HL-60 (cell line): ENCODE data around the gene CLDN11.

Experiments used
- DNase-seq, 2 experiments: peaks; one replicate each; pipeline ENCODE4 v3.0.0-alpha.2; 2010 to 2020; ENCODE audit warnings: low read depth in 1 of 2, low spot score in 1 of 2
- H3K27ac ChIP-seq: fragments of 250-450 bp; sonication (Bioruptor Pico); replicated peaks from 2 replicates; pipeline ENCODE4 v1.5.1; 2020; ENCODE audit warnings: mild to moderate bottlenecking, moderate library complexity
- H3K27me3 ChIP-seq: fragments of 250-450 bp; sonication (Bioruptor Pico); 2 replicates; pipeline ENCODE4 v1.5.1; 2021; ENCODE audit warnings: mild to moderate bottlenecking, moderate library complexity; ENCODE audit not compliant: insufficient read depth, poor library complexity, severe bottlenecking
- H3K4me3 ChIP-seq: replicated peaks from 2 replicates; pipeline ENCODE4 v1.5.1; 2011; ENCODE audit warnings: mild to moderate bottlenecking, control low read depth, low read length; ENCODE audit not compliant: insufficient read depth
- GABPA ChIP-seq: IDR thresholded peaks from 2 replicates; pipeline ENCODE4 v1.6.1; 2012; ENCODE audit warnings: low read depth
- POLR2AphosphoS5 ChIP-seq: IDR thresholded peaks from 2 replicates; pipeline ENCODE4 v1.6.1; 2012; ENCODE audit warnings: low read depth
- SPI1 ChIP-seq: IDR thresholded peaks from 2 replicates; pipeline ENCODE4 v1.6.1; 2012; ENCODE audit warnings: low read depth, mild to moderate bottlenecking, borderline replicate concordance
- TF ChIP-seq, protein P1 (sequence below): IDR thresholded peaks from one replicate; pipeline ENCODE4 v1.5.1; 2011; ENCODE audit warnings: low read length, control low read depth, inconsistent platforms; ENCODE audit not compliant: insufficient read depth
- TF ChIP-seq, protein P2 (sequence below): IDR thresholded peaks from 2 replicates; pipeline ENCODE4 v1.6.1; 2012; ENCODE audit warnings: low read depth; ENCODE audit not compliant: insufficient replicate concordance

The CLDN11 gene

GRCh38 chr3:170432416-170432815, 13.7 kb downstream of the CLDN11 start:
- no peak overlapping the region for H3K4me3 ChIP-seq
- TF ChIP-seq, protein P1, sequence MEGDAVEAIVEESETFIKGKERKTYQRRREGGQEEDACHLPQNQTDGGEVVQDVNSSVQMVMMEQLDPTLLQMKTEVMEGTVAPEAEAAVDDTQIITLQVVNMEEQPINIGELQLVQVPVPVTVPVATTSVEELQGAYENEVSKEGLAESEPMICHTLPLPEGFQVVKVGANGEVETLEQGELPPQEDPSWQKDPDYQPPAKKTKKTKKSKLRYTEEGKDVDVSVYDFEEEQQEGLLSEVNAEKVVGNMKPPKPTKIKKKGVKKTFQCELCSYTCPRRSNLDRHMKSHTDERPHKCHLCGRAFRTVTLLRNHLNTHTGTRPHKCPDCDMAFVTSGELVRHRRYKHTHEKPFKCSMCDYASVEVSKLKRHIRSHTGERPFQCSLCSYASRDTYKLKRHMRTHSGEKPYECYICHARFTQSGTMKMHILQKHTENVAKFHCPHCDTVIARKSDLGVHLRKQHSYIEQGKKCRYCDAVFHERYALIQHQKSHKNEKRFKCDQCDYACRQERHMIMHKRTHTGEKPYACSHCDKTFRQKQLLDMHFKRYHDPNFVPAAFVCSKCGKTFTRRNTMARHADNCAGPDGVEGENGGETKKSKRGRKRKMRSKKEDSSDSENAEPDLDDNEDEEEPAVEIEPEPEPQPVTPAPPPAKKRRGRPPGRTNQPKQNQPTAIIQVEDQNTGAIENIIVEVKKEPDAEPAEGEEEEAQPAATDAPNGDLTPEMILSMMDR, result no peak
- TF ChIP-seq SPI1 (no peak), GABPA (no peak), POLR2AphosphoS5 (no peak)
- TF ChIP-seq, protein P2, sequence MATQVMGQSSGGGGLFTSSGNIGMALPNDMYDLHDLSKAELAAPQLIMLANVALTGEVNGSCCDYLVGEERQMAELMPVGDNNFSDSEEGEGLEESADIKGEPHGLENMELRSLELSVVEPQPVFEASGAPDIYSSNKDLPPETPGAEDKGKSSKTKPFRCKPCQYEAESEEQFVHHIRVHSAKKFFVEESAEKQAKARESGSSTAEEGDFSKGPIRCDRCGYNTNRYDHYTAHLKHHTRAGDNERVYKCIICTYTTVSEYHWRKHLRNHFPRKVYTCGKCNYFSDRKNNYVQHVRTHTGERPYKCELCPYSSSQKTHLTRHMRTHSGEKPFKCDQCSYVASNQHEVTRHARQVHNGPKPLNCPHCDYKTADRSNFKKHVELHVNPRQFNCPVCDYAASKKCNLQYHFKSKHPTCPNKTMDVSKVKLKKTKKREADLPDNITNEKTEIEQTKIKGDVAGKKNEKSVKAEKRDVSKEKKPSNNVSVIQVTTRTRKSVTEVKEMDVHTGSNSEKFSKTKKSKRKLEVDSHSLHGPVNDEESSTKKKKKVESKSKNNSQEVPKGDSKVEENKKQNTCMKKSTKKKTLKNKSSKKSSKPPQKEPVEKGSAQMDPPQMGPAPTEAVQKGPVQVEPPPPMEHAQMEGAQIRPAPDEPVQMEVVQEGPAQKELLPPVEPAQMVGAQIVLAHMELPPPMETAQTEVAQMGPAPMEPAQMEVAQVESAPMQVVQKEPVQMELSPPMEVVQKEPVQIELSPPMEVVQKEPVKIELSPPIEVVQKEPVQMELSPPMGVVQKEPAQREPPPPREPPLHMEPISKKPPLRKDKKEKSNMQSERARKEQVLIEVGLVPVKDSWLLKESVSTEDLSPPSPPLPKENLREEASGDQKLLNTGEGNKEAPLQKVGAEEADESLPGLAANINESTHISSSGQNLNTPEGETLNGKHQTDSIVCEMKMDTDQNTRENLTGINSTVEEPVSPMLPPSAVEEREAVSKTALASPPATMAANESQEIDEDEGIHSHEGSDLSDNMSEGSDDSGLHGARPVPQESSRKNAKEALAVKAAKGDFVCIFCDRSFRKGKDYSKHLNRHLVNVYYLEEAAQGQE, result no peak
- DNase-seq, result no peak
- H3K27me3 ChIP-seq, result peaks cover 4% of the 10 kb centered on the region
- H3K27ac ChIP-seq, result no peak overlapping the region

DNA sequence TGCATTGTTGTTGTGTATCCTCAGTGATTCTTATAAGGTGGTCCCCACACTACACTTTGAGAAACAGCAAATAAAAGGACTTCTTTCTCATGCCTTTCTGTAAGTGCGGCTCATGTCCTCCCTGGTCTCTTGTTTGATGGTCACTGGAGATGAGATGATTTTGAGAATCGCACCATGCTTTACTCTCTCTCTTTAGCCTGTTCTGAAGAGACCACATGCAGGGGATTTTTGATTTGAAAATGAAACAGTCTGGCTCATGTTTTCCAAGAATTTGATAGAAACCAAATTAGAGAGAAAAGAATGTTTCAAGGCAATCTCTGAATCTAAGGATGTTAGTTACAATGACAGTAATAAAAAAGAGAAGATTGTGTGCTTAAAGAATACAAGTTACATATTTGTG, 18.0 kb downstream of the CLDN11 start:
- Histone ChIP-seq H3K4me3 (no peak overlapping the region), H3K27ac (no peak overlapping the region), H3K27me3 (peaks cover 4% of the 10 kb centered on the region)
- no peak for DNase-seq
- TF ChIP-seq GABPA (no peak), SPI1 (no peak), POLR2AphosphoS5 (no peak)
- TF ChIP-seq, protein P1, result no peak
- TF ChIP-seq, protein P2, result no peak

DNA sequence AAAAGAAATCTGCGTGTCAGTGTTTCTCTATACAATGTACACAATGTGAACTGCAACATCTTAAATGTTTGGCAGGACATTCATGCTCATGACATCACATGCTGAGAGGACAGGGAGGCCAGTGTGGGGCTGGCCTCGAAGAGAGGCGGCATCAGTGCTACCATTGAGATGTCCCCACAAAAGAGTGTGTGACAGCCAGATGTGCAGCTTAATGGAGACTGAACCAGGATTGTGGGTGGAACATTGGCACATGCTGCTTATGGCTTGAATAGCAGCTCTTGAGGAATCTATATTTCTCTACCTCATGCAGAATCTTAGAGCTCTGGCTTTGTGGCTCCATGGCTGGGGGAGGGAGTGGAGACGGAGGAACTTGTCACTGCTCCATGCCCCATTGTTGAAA, 18.5 kb downstream of the CLDN11 start:
- Histone ChIP-seq H3K27me3 (peaks cover 4% of the 10 kb centered on the region), H3K27ac (no peak overlapping the region), H3K4me3 (no peak overlapping the region)
- TF ChIP-seq, protein P1, result no peak
- no peak for TF ChIP-seq POLR2AphosphoS5
- no peak for TF ChIP-seq GABPA
- no peak for TF ChIP-seq SPI1
- TF ChIP-seq, protein P2, result no peak
- no peak for DNase-seq
